GM12891 (cell line): ENCODE measurements around the gene PBRM1.

Experiments used
- DNase-seq: peaks from one replicate; pipeline ENCODE4 v3.0.0; 2011; ENCODE audit warnings: low spot score; ENCODE audit not compliant: insufficient read length
- FAIRE-seq: peaks from 2 replicates; lab custom pipeline; 2011; peaks lifted over from hg19 to GRCh38; lab: Jason Lieb, UNC
- PAX5 ChIP-seq: IDR thresholded peaks from 2 replicates; pipeline ENCODE4 v1.6.1; 2011; ENCODE audit warnings: low read length, moderate library complexity, mild to moderate bottlenecking; ENCODE audit not compliant: insufficient read depth, severe bottlenecking
- POLR2A ChIP-seq: IDR thresholded peaks from 2 replicates; pipeline ENCODE4 v1.6.1; 2011; ENCODE audit warnings: low read depth, low read length, control low read depth
- POLR2AphosphoS5 ChIP-seq: IDR thresholded peaks from 2 replicates; pipeline ENCODE4 v1.6.1; 2011; ENCODE audit warnings: low read depth, low read length, control low read depth
- POU2F2 ChIP-seq: IDR thresholded peaks from 2 replicates; pipeline ENCODE4 v1.6.1; 2011; ENCODE audit warnings: low read depth, mild to moderate bottlenecking, control low read depth, low read length, moderate library complexity
- SPI1 ChIP-seq: IDR thresholded peaks from 2 replicates; pipeline ENCODE4 v1.6.1; 2011; ENCODE audit warnings: low read depth, low read length, control low read depth
- TAF1 ChIP-seq: IDR thresholded peaks from 2 replicates; pipeline ENCODE4 v1.6.1; 2011; ENCODE audit warnings: low read depth, low read length, control low read depth

Gene PBRM1

GRCh38 chr3:52606373-52607085 lies 79.2 kb downstream of the PBRM1 start:
- no peak for TF ChIP-seq TAF1
- no peak for TF ChIP-seq POU2F2
- no peak for TF ChIP-seq POLR2A
- no peak for TF ChIP-seq POLR2AphosphoS5
- no peak for TF ChIP-seq SPI1
- no peak for TF ChIP-seq PAX5
- FAIRE-seq: no peak
- no peak for DNase-seq

GRCh38 chr3:52600258-52600657 lies 85.5 kb downstream of the PBRM1 start:
- FAIRE-seq: no peak
- no peak for DNase-seq
- TF ChIP-seq SPI1: no peak
- TF ChIP-seq PAX5: no peak
- TF ChIP-seq TAF1: no peak
- no peak for TF ChIP-seq POLR2AphosphoS5

GRCh38 chr3:52596658-52597265 lies 89.0 kb downstream of the PBRM1 start:
- no peak for FAIRE-seq
- DNase-seq: no peak
- TF ChIP-seq POU2F2 (no peak), PAX5 (no peak), POLR2AphosphoS5 (no peak), SPI1 (no peak), POLR2A (no peak), TAF1 (no peak)

- FAIRE-seq (no peak), DNase-seq (no peak)
- no peak for TF ChIP-seq POU2F2
- no peak for TF ChIP-seq TAF1
- TF ChIP-seq POLR2AphosphoS5: no peak
- no peak for TF ChIP-seq PAX5
- no peak for TF ChIP-seq POLR2A
- TF ChIP-seq SPI1: no peak
These were observed 92.6 kb downstream of the PBRM1 start for GRCh38 chr3:52593103-52593502.

- FAIRE-seq (no peak), DNase-seq (no peak)
- no peak for TF ChIP-seq POLR2AphosphoS5
These were observed 111.4 kb downstream of the PBRM1 start for GRCh38 chr3:52574056-52574965.

- FAIRE-seq (no peak), DNase-seq (no peak)
- TF ChIP-seq TAF1 (no peak), POU2F2 (no peak), POLR2A (no peak), PAX5 (no peak), SPI1 (no peak), POLR2AphosphoS5 (no peak)
These were observed 113.5 kb downstream of the PBRM1 start for GRCh38 chr3:52572221-52572620.

GRCh38 chr3:52570076-52570475 lies 115.6 kb downstream of the PBRM1 start:
- no peak for FAIRE-seq
- TF ChIP-seq POU2F2: no peak
- TF ChIP-seq POLR2A: no peak
- no peak for TF ChIP-seq POLR2AphosphoS5
- TF ChIP-seq SPI1: no peak
- DNase-seq: no peak

- TF ChIP-seq TAF1 (no peak), SPI1 (no peak), POLR2A (no peak), POU2F2 (no peak), PAX5 (no peak), POLR2AphosphoS5 (no peak)
- DNase-seq: no peak
- FAIRE-seq: no peak
These were observed 117.6 kb downstream of the PBRM1 start for GRCh38 chr3:52568069-52568468.

GRCh38 chr3:52563984-52564383 lies 121.7 kb downstream of the PBRM1 start:
- TF ChIP-seq POLR2A (no peak), PAX5 (no peak), SPI1 (no peak), TAF1 (no peak), POU2F2 (no peak), POLR2AphosphoS5 (no peak)
- DNase-seq (no peak), FAIRE-seq (no peak)
